H1 (cell line): ENCODE measurements around the gene SMO. TPM values are rescaled to one million over a fixed set of nuclear protein-coding genes. Genes with fewer than 3 reads are reported as not detected.

Experiments
- CTCF ChIA-PET: fragments of 300-600 bp; sonication (Branson Sonifier 250); formaldehyde crosslinking; loops from one replicate; lab custom pipeline; 2021; ENCODE audit not compliant: partially characterized antibody; lab: Charles Lee
- POLR2A ChIA-PET: fragments of 300-600 bp; sonication (Branson Sonifier 250); formaldehyde crosslinking; loops from one replicate; lab custom pipeline; 2021; ENCODE audit warnings: inconsistent platforms; ENCODE audit not compliant: partially characterized antibody; lab: Charles Lee
- DNase-seq, 2 experiments: peaks; one replicate each; pipeline versions ENCODE4 v3.0.0 to v3.0.0-alpha.2; 2010 to 2022; ENCODE audit warnings: low spot score in 2 of 2, low read depth in 1 of 2, mixed read lengths in 1 of 2
- FAIRE-seq: peaks from 2 replicates; lab custom pipeline; 2011; peaks lifted over from hg19 to GRCh38; lab: Jason Lieb, UNC
- H2AFZ ChIP-seq: 2 replicates; pipeline ENCODE4 v1.8.1; 2012; ENCODE audit warnings: low read length, inconsistent platforms
- H2AK5ac ChIP-seq: 2 replicates; pipeline ENCODE4 v1.6.1; 2013; ENCODE audit warnings: low read depth, low read length
- H2BK120ac ChIP-seq: replicated peaks from 2 replicates; pipeline ENCODE3; 2013; ENCODE audit warnings: low read depth, low read length, inconsistent platforms
- H2BK12ac ChIP-seq: 2 replicates; pipeline ENCODE4 v1.6.1; 2013; ENCODE audit warnings: low read depth, low read length
- H2BK15ac ChIP-seq: 2 replicates; pipeline ENCODE4 v1.6.1; 2013; ENCODE audit warnings: low read length
- H2BK20ac ChIP-seq: 2 replicates; pipeline ENCODE4 v1.6.1; 2013; ENCODE audit warnings: low read length
- H2BK5ac ChIP-seq: 2 replicates; pipeline ENCODE4 v1.6.1; 2013; ENCODE audit warnings: low read depth, low read length
- H3K14ac ChIP-seq: 2 replicates; pipeline ENCODE4 v1.6.1; 2013; ENCODE audit warnings: inconsistent platforms; ENCODE audit not compliant: insufficient read length
- H3K18ac ChIP-seq: 2 replicates; pipeline ENCODE4 v1.6.1; 2013; ENCODE audit warnings: low read length; ENCODE audit errors: extremely low read depth
- H3K23ac ChIP-seq: 2 replicates; pipeline ENCODE4 v1.6.1; 2013; ENCODE audit warnings: inconsistent platforms; ENCODE audit not compliant: insufficient read length
- H3K23me2 ChIP-seq: 2 replicates; pipeline ENCODE4 v1.6.1; 2013; ENCODE audit warnings: low read depth, low read length
- H3K27ac ChIP-seq: 2 replicates; pipeline ENCODE4 v1.6.1; 2011; ENCODE audit warnings: low read depth, low read length, inconsistent platforms
- H3K27me3 ChIP-seq, 4 experiments: replicated peaks in 1 of 4; 1 replicate in 1 of 4; 2 replicates in 3 of 4; pipeline versions ENCODE4 v1.6.1 to v1.8.1; 2011 to 2013; ENCODE audit warnings: low read length in 3 of 4, mild to moderate bottlenecking in 3 of 4, inconsistent platforms in 2 of 4, mixed read lengths in 2 of 4, moderate library complexity in 1 of 4; ENCODE audit not compliant: control insufficient read depth in 3 of 4, insufficient read depth in 3 of 4; ENCODE audit errors: extremely low read depth in 1 of 4
- H3K36me3 ChIP-seq, 4 experiments: 2 replicates each; pipeline versions ENCODE4 v1.6.1 to v1.8.1; 2011 to 2013; ENCODE audit warnings: mild to moderate bottlenecking in 4 of 4, low read length in 3 of 4, moderate library complexity in 2 of 4, control low read depth in 1 of 4, inconsistent platforms in 1 of 4; ENCODE audit not compliant: insufficient read depth in 4 of 4, control insufficient read depth in 2 of 4
- H3K4ac ChIP-seq: replicated peaks from 2 replicates; pipeline ENCODE3; 2013; ENCODE audit warnings: low read length, low read depth, mixed read lengths, inconsistent platforms; ENCODE audit not compliant: insufficient read length
- H3K4me1 ChIP-seq, 4 experiments: replicated peaks in 1 of 4; 1 replicate in 1 of 4; 2 replicates in 3 of 4; pipeline versions ENCODE4 v1.6.1 to v1.8.1; 2011 to 2013; ENCODE audit warnings: low read length in 3 of 4, inconsistent platforms in 2 of 4, mixed read lengths in 1 of 4; ENCODE audit not compliant: insufficient read depth in 4 of 4, control insufficient read depth in 3 of 4
- H3K4me2 ChIP-seq, 2 experiments: 2 replicates each; pipeline versions ENCODE4 v1.6.1 to v1.8.1; 2011 to 2013; ENCODE audit warnings: low read depth in 2 of 2, low read length in 2 of 2, control low read depth in 1 of 2, inconsistent platforms in 1 of 2, mild to moderate bottlenecking in 1 of 2; ENCODE audit not compliant: insufficient read depth in 1 of 2
- H3K4me3 ChIP-seq, 4 experiments: fragments of 200-600, 300-600 bp in 1 of 4; sonication (generic), shearing (Covaris generic), sonication (Bioruptor Twin) in 1 of 4; 2 replicates each; pipeline versions ENCODE4 v1.5.1 to v1.8.1; 2011 to 2016; ENCODE audit warnings: low read length in 4 of 4, low read depth in 3 of 4, control low read depth in 2 of 4, inconsistent platforms in 2 of 4, mild to moderate bottlenecking in 2 of 4, mixed read lengths in 1 of 4, moderate library complexity in 1 of 4; ENCODE audit not compliant: insufficient read depth in 2 of 4; ENCODE audit errors: extremely low read depth in 1 of 4
- H3K56ac ChIP-seq: replicated peaks from 2 replicates; pipeline ENCODE3; 2013; ENCODE audit warnings: low read depth, mild to moderate bottlenecking, mixed read lengths, low read length, inconsistent platforms; ENCODE audit not compliant: insufficient read length
- H3K79me1 ChIP-seq: 2 replicates; pipeline ENCODE4 v1.6.1; 2013; ENCODE audit warnings: low read depth, low read length, control low read depth
- H3K79me2 ChIP-seq, 2 experiments: 2 replicates each; pipeline versions ENCODE4 v1.6.1 to v1.8.1; 2012 to 2013; ENCODE audit warnings: low read length in 2 of 2, mild to moderate bottlenecking in 2 of 2, inconsistent platforms in 1 of 2; ENCODE audit not compliant: insufficient read depth in 2 of 2, control insufficient read depth in 1 of 2
- H3K9ac ChIP-seq, 4 experiments: replicated peaks in 1 of 4; 1 replicate in 1 of 4; 2 replicates in 3 of 4; pipeline versions ENCODE4 v1.6.1 to v1.8.1; 2011 to 2013; ENCODE audit warnings: low read depth in 3 of 4, low read length in 3 of 4, control low read depth in 2 of 4, mild to moderate bottlenecking in 2 of 4, moderate library complexity in 2 of 4, inconsistent platforms in 1 of 4; ENCODE audit errors: extremely low read depth in 1 of 4
- H3K9me3 ChIP-seq, 2 experiments: 2 replicates each; pipeline versions ENCODE4 v1.6.1 to v1.8.1; 2012 to 2013; ENCODE audit warnings: mild to moderate bottlenecking in 2 of 2, moderate library complexity in 2 of 2, control low read depth in 1 of 2, inconsistent platforms in 1 of 2, low read depth in 1 of 2, low read length in 1 of 2, mixed read lengths in 1 of 2; ENCODE audit not compliant: insufficient read depth in 2 of 2
- H4K20me1 ChIP-seq, 2 experiments: replicated peaks in 1 of 2; 2 replicates each; pipeline versions ENCODE3 to v1.8.1; 2011 to 2013; ENCODE audit warnings: inconsistent platforms in 2 of 2, low read length in 2 of 2, mild to moderate bottlenecking in 1 of 2; ENCODE audit not compliant: insufficient read depth in 2 of 2, control insufficient read depth in 1 of 2
- H4K5ac ChIP-seq: 2 replicates; pipeline ENCODE4 v1.6.1; 2013; ENCODE audit warnings: low read length, low read depth, mixed read lengths, inconsistent platforms; ENCODE audit not compliant: insufficient read length
- H4K8ac ChIP-seq: 2 replicates; pipeline ENCODE4 v1.8.0; 2013; ENCODE audit warnings: mild to moderate bottlenecking, moderate library complexity, low read length, inconsistent platforms; ENCODE audit not compliant: insufficient read depth; ENCODE audit errors: extremely low read depth
- H4K91ac ChIP-seq: replicated peaks from 2 replicates; pipeline ENCODE3; 2013; ENCODE audit warnings: low read length, mixed read lengths, inconsistent platforms; ENCODE audit not compliant: insufficient read length
- ASH2L ChIP-seq: fragments of 200-600, 300-600 bp; sonication (generic); IDR thresholded peaks from one replicate; pipeline ENCODE4 v1.7.1; 2017; ENCODE audit warnings: low read length
- FOSL1 ChIP-seq: IDR thresholded peaks from 2 replicates; pipeline ENCODE4 v1.6.1; 2011; ENCODE audit warnings: mild to moderate bottlenecking, low read depth, low read length, moderate library complexity; ENCODE audit not compliant: insufficient read depth
- GTF2F1 ChIP-seq: IDR thresholded peaks from 2 replicates; pipeline ENCODE4 v1.6.1; 2012; ENCODE audit warnings: low read depth, low read length, improper control_type of control experiment, borderline replicate concordance
- HDAC6 ChIP-seq: IDR thresholded peaks from one replicate; pipeline ENCODE4 v1.7.1; 2012; ENCODE audit warnings: low read depth, mild to moderate bottlenecking, inconsistent platforms, low read length, moderate library complexity
- KDM1A ChIP-seq: fragments of 200-600, 300-600 bp; sonication (generic); IDR thresholded peaks from 2 replicates; pipeline ENCODE4 v1.7.1; 2016; ENCODE audit warnings: mild to moderate bottlenecking, low read length, borderline replicate concordance
- MAX ChIP-seq: IDR thresholded peaks from 2 replicates; pipeline ENCODE4 v1.6.1; 2012; ENCODE audit warnings: inconsistent platforms
- POLR2A ChIP-seq, 2 experiments: IDR thresholded peaks; 1 replicate in 1 of 2; 2 replicates in 1 of 2; pipeline ENCODE4 v1.6.1; 2011; ENCODE audit warnings: low read depth in 2 of 2, low read length in 2 of 2, mild to moderate bottlenecking in 2 of 2; ENCODE audit errors: control extremely low read depth in 1 of 2
- RAD21 ChIP-seq, 2 experiments: IDR thresholded peaks in 1 of 2; conservative IDR thresholded peaks in 1 of 2; 2 replicates each; pipeline ENCODE4 v1.6.1; 2011; ENCODE audit warnings: low read depth in 2 of 2, low read length in 2 of 2, improper control_type of control experiment in 1 of 2, inconsistent platforms in 1 of 2, mild to moderate bottlenecking in 1 of 2, moderate library complexity in 1 of 2
- SAP30 ChIP-seq: fragments of 300-600 bp; sonication (generic); IDR thresholded peaks from 2 replicates; pipeline ENCODE4 v1.7.1; 2012; ENCODE audit warnings: low read length, moderate library complexity, mild to moderate bottlenecking, inconsistent platforms; ENCODE audit not compliant: insufficient read depth, insufficient replicate concordance
- SIRT6 ChIP-seq: IDR thresholded peaks from one replicate; pipeline ENCODE4 v1.7.1; 2012; ENCODE audit warnings: low read length, inconsistent platforms
- SP2 ChIP-seq: IDR thresholded peaks from 2 replicates; pipeline ENCODE4 v1.6.1; 2012; ENCODE audit warnings: mild to moderate bottlenecking, low read length, inconsistent platforms
- TAF1 ChIP-seq: IDR thresholded peaks from 2 replicates; pipeline ENCODE4 v1.6.1; 2011; ENCODE audit warnings: mild to moderate bottlenecking, low read depth, low read length
- YY1 ChIP-seq: IDR thresholded peaks from 2 replicates; pipeline ENCODE4 v1.6.1; 2011; ENCODE audit warnings: low read depth, mild to moderate bottlenecking, low read length
- WGBS, 2 experiments: shearing (Covaris generic) in 1 of 2; methylation state at CpG; one replicate each; pipeline versions ENCODE4 v1.1.6 to v1.1.7; 2013 to 2015; ENCODE audit warnings: low lambda C conversion rate in 2 of 2, mixed read lengths in 2 of 2, inconsistent platforms in 1 of 2, low coverage in 1 of 2, missing lambda C conversion rate in 1 of 2; ENCODE audit not compliant: insufficient replicate concordance in 2 of 2, insufficient coverage in 1 of 2, insufficient read length in 1 of 2; ENCODE audit errors: extremely low coverage in 1 of 2, missing lambda C conversion rate in 1 of 2; 5-methylcytosine and 5-hydroxymethylcytosine counted together
- polyA plus RNA-seq, 7 experiments: library from polyadenylated mRNA; depleted of rRNA in 3 of 7; stranded (reverse) in 5 of 7; unstranded in 2 of 7; fragments of >200 nt in 5 of 7; fragments of 200-250 nt in 2 of 7; gene quantifications; 1 replicate in 5 of 7; 2 replicates in 1 of 7; 4 replicates in 1 of 7; pipeline versions ENCODE4 v1.2.1 to v1.2.3, GENCODE V29; 2011 to 2013; ENCODE audit warnings: missing spikeins in 2 of 7, mixed read lengths in 2 of 7
- total RNA-seq: library from RNA; stranded (reverse); fragmentation: NEBNext Ultra II Directional; extraction: Animal tissue kit (Norgen Biotek cat#: 25700); gene quantifications from 2 replicates; pipeline ENCODE4 v1.2.1, GENCODE V29; 2021

Gene SMO
- total and polyA plus RNA-seq, 2 of the 8 experiments (the other 6 are each of a cell fraction or from before 2014, with no cell fraction given): 64.5 to 67.6 TPM

DNA sequence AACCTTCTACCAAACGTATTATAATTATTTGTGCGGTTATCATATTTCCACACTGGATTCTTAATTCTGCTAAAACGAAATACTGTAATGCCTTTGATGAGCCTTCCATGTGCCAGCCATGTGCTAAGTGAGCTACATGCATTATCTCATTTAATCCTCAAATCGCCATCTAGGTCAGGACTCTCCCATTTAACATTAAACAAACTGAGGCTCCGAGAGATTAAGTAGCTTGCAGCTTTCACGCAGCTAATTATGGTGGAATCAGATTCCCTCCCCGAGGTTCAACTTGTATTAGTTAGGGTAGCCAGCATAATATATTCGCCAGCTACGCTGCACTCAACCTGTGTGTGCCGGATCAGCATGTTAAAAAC lies 44.7 kb upstream of the SMO start:
- H3K27ac ChIP-seq: no peak overlapping the region
- FAIRE-seq: no peak
- no peak overlapping the region for H3K14ac ChIP-seq
- H3K36me3 ChIP-seq: no peaks in the 10 kb centered on the region
- H2BK12ac ChIP-seq: no peak overlapping the region
- H3K4ac ChIP-seq: no peak overlapping the region
- DNase-seq: no peak
- ChIA-PET CTCF (interaction anchor here (0.8 to 1.5 kb wide), 6 partner anchors 11 to 70 kb away, joined by 3 to 7 read pairs (median 4); no protein-coding TSS in a partner anchor), POLR2A (interaction anchor here (0.7 to 1.8 kb wide), 5 partner anchors 14 to 89 kb away, joined by 3 to 11 read pairs (median 4); no protein-coding TSS in a partner anchor)
- no peaks in the 10 kb centered on the region for H3K79me2 ChIP-seq
- H3K27me3 ChIP-seq: peaks cover 0 to 10% (median 3%) of the 10 kb centered on the region in 4 experiments; a peak in 4 of 7 replicates
- no peak overlapping the region for H2AK5ac ChIP-seq
- H3K56ac ChIP-seq: no peak overlapping the region
- H2AFZ ChIP-seq: no peak overlapping the region
- peak overlapping the region; percentile 94 to 99 for H3K4me2 ChIP-seq
- H2BK20ac ChIP-seq: no peak overlapping the region
- H4K91ac ChIP-seq: no peak overlapping the region
- peaks cover 0 to 4% (median 2%) of the 10 kb centered on the region in 4 experiments; a peak in 4 of 7 replicates for H3K4me1 ChIP-seq
- H2BK5ac ChIP-seq: no peak overlapping the region
- no peak overlapping the region for H4K5ac ChIP-seq
- H4K8ac ChIP-seq: no peak overlapping the region
- no peak overlapping the region for H2BK15ac ChIP-seq
- 48 to 100% methylated on average over 2 to 10 of the region's 10 CpGs for WGBS, 2 experiments
- H2BK120ac ChIP-seq: no peak overlapping the region
- peak overlapping the region in 1 of 4 experiments; percentile 53; a peak in 1 of 7 replicates for H3K9ac ChIP-seq
- H3K23ac ChIP-seq: no peak overlapping the region
- peaks cover 3% of the 10 kb centered on the region; the same call in 1 of the 2 replicates for H3K79me1 ChIP-seq
- H3K4me3 ChIP-seq: peak overlapping the region; percentile 43 to 74 (median 54)
- H3K9me3 ChIP-seq: no peaks in the 10 kb centered on the region
- no peaks in the 10 kb centered on the region for H4K20me1 ChIP-seq
- peaks cover 6% of the 10 kb centered on the region for H3K23me2 ChIP-seq
- H3K18ac ChIP-seq: no peak overlapping the region
- TF ChIP-seq YY1: no peak
- no peak for TF ChIP-seq MAX
- TF ChIP-seq SAP30: no peak
- no peak for TF ChIP-seq HDAC6
- TF ChIP-seq RAD21 (IDR thresholded peaks at IDR 0.05 in 1 of 2, conservative IDR thresholded peaks at IDR 0.05 in 1 of 2; ENCODE audit: low read depth in 2 of 2, low read length in 2 of 2): no peak
- TF ChIP-seq ASH2L: no peak
- TF ChIP-seq SP2: no peak
- TF ChIP-seq GTF2F1: no peak
- no peak for TF ChIP-seq TAF1
- no peak for TF ChIP-seq POLR2A (IDR thresholded peaks at IDR 0.05; ENCODE audit: control extremely low read depth in 1 of 2, low read depth in 2 of 2, low read length in 2 of 2)
- no peak for TF ChIP-seq SIRT6
- no peak for TF ChIP-seq KDM1A
- no peak for TF ChIP-seq FOSL1
